ENCODE measurements around the gene C2CD3.
A peak's percentile ranks its signal among the peaks of the same experiment; 100 is the strongest.

- TF ChIP-seq ELK1 (IDR thresholded peaks at IDR 0.05; ENCODE audit: borderline replicate concordance, low read depth, low read length) (no peak), CTCF (conservative IDR thresholded peaks at IDR 0.05; ENCODE audit: low read depth, low read length) (no peak), POLR2A (IDR thresholded peaks at IDR 0.05; ENCODE audit: low read depth, low read length) (no peak), USF2 (IDR thresholded peaks at IDR 0.05; ENCODE audit: low read depth, low read length) (no peak), CEBPB (IDR thresholded peaks at IDR 0.05; ENCODE audit: low read depth, low read length) (0 out of 2 replicates have a peak, but pooled peaks have one; percentile 8), RFX5 (IDR thresholded peaks at IDR 0.05; ENCODE audit: low read depth, low read length) (no peak), MAZ (IDR thresholded peaks at IDR 0.05; ENCODE audit: borderline replicate concordance, low read depth, low read length) (no peak), SMC3 (IDR thresholded peaks at IDR 0.05; ENCODE audit: low read depth, low read length) (no peak), MAFK (IDR thresholded peaks at IDR 0.05; ENCODE audit: low read depth, low read length) (no peak), MXI1 (IDR thresholded peaks at IDR 0.05; ENCODE audit: borderline replicate concordance, low read depth, low read length) (no peak), RCOR1 (IDR thresholded peaks at IDR 0.05; ENCODE audit: insufficient replicate concordance, low read length) (no peak), CHD1 (IDR thresholded peaks at IDR 0.05; ENCODE audit: low read depth, low read length) (no peak)
Observed at GRCh38 chr11:74055938-74056337, 114.9 kb downstream of the C2CD3 start.
